Suprapubic skin (tissue), 4 donors: ENCODE results near the gene SYK. TPM values are rescaled to one million over a fixed set of nuclear protein-coding genes. Genes with fewer than 3 reads are reported as not detected.

Experiments
- DNase-seq, 2 donors: peaks; one replicate each; pipeline ENCODE4 v3.0.0-alpha.2; 2019; ENCODE audit warnings: low spot score in 2 of 2
- H3K27ac ChIP-seq: fragments of 200-600 bp; sonication (generic); one replicate; pipeline ENCODE4 v1.5.1; 2019
- H3K27me3 ChIP-seq: fragments of 200-600 bp; sonication (generic); one replicate; pipeline ENCODE4 v1.5.1; 2019
- H3K36me3 ChIP-seq: fragments of 200-600 bp; sonication (generic); one replicate; pipeline ENCODE4 v1.5.1; 2019
- H3K4me1 ChIP-seq: fragments of 200-600 bp; sonication (generic); one replicate; pipeline ENCODE4 v1.5.1; 2019
- H3K4me3 ChIP-seq: fragments of 200-600 bp; sonication (generic); one replicate; pipeline ENCODE4 v1.5.1; 2019; ENCODE audit warnings: mild to moderate bottlenecking
- H3K9me3 ChIP-seq: fragments of 200-600 bp; sonication (generic); one replicate; pipeline ENCODE4 v1.5.1; 2019
- CTCF ChIP-seq, 2 donors: fragments of 200-600 bp in 1 of 2; fragments of 450-650 bp in 1 of 2; sonication (generic) in 1 of 2; IDR thresholded peaks; one replicate each; pipeline ENCODE4 v1.5.1; 2016 to 2019; ENCODE audit warnings: antibody characterized with exemption in 2 of 2, mild to moderate bottlenecking in 1 of 2, moderate library complexity in 1 of 2
- EP300 ChIP-seq: sonication (generic); formaldehyde crosslinking; IDR thresholded peaks from one replicate; pipeline ENCODE4 v1.6.1; 2017; ENCODE audit warnings: antibody characterized with exemption
- POLR2A ChIP-seq, 2 donors: fragments of 450-650 bp; IDR thresholded peaks; one replicate each; pipeline ENCODE4 v1.6.1; 2017; ENCODE audit warnings: antibody characterized with exemption in 2 of 2, mild to moderate bottlenecking in 2 of 2, moderate library complexity in 2 of 2
- POLR2AphosphoS5 ChIP-seq, 3 donors: sonication (generic); formaldehyde crosslinking; IDR thresholded peaks; one replicate each; pipeline ENCODE4 v1.6.1; 2017; ENCODE audit warnings: antibody characterized with exemption in 3 of 3
- WGBS: methylation state at CpG from one replicate; pipeline ENCODE4 v1.1.5; 2018; 5-methylcytosine and 5-hydroxymethylcytosine counted together
- total RNA-seq, 4 donors: library from RNA; depleted of rRNA; stranded (reverse); fragments of >200 nt; gene quantifications; one replicate each; pipeline ENCODE4 v1.1.0, GENCODE V29; 2016

The SYK gene
- total RNA-seq, 4 donors from 2014 or later = 22.0 to 31.6 (median 25.0) TPM

DNA sequence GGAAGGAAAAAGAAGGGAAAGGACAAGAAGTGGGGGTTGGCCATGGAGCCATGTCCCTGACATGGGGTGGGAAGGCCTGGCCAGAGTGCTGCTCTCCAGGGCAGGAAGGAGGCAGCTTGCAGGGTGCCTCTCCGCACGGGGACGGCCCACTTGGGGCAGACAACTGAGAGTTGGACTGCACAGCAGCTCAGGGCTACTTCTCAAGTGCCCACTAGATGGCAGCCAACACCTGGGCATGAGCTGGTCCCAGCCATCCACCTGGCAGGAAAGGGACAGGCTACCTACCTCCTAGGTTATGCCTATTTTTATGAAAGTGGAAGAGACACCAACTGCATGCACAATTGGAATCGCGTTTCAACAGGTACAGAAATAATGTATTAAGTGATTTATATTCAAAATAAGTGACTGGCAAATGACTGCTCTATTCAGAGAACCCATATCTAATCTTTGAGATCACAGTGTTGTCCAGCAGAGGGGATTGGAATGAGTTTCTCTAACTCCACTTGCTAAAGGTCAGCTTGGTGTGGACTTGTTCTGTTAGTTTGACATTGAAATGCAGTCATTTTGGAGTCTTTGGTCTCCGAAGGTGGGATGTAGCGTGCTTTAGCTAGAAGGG lies 113.4 kb downstream of the SYK start:
- 10% methylated on average over 7 of the region's 7 CpGs for WGBS
- H3K4me3 ChIP-seq = no peak overlapping the region
- peaks cover 7% of the 10 kb centered on the region for H3K27me3 ChIP-seq
- no peaks in the 10 kb centered on the region for H3K9me3 ChIP-seq
- no peaks in the 10 kb centered on the region for H3K36me3 ChIP-seq
- peak; percentile 76 to 86 for DNase-seq
- H3K27ac ChIP-seq = no peak overlapping the region
- no peak for TF ChIP-seq POLR2AphosphoS5 (IDR thresholded peaks at IDR 0.05)
- TF ChIP-seq CTCF (IDR thresholded peaks at IDR 0.05) = peak; percentile 84 to 95
- TF ChIP-seq POLR2A (IDR thresholded peaks at IDR 0.05) = no peak
- no peak for TF ChIP-seq EP300
- H3K4me1 ChIP-seq = peaks cover 10% of the 10 kb centered on the region

DNA sequence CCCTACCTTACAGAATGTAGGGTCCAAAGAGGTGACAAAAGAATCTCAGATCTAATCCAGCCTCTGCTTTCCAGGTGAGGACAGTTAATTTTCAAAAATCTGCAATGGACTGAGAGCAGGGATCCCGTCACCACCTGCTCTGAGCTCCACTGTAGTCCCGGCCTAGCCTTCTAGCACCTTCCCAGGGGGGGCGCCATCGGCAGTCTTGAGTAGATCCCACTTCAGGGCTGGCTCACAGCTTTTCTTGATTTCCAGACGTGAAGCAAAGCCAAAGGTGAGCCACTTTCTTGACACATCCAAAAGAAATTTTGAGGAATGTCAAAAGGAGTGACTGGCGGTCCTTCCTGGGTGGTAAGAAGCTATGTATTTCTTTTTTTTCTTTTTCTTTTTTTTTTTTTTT lies 114.1 kb downstream of the SYK start:
- TF ChIP-seq POLR2A (IDR thresholded peaks at IDR 0.05) (no peak), CTCF (IDR thresholded peaks at IDR 0.05) (peak in 1 of 2 donors; percentile 14), POLR2AphosphoS5 (IDR thresholded peaks at IDR 0.05) (no peak), EP300 (no peak)
- Histone ChIP-seq H3K4me3 (no peak overlapping the region), H3K4me1 (peaks cover 17% of the 10 kb centered on the region), H3K9me3 (no peaks in the 10 kb centered on the region), H3K27me3 (peaks cover 7% of the 10 kb centered on the region), H3K27ac (no peak overlapping the region), H3K36me3 (no peaks in the 10 kb centered on the region)
- no peak for DNase-seq
- 74% methylated on average over 6 of the region's 6 CpGs for WGBS

DNA sequence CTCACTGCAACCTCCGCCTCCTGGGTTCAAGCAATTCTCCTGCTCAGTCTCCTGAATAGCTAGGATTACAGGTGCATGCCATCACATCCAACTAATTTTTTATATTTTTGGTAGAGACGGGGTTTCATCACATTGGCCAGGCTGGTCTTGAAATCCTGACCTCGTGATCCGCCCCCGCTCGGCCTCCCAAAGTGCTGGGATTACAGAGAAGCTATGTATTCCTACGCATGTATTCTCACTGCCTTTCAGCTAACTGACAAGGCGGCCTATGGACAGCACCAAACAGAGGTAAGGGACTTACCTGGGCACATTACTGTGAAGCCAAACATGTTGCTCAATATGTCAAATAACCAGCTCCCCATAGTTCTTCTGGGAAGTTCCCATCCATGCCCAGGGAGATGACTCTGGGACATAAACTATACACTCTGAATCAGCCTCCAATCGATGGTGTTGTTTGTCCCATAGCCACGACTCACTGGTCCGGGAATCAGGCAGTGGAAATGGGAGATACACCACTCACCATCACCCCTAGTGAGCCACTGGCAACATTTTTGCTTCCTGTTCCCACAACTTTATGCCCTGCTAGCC lies 114.6 kb downstream of the SYK start:
- WGBS = 84% methylated on average over 11 of the region's 11 CpGs
- TF ChIP-seq EP300 (no peak), CTCF (IDR thresholded peaks at IDR 0.05) (no peak), POLR2A (IDR thresholded peaks at IDR 0.05) (no peak)
- Histone ChIP-seq H3K4me3 (no peak overlapping the region), H3K36me3 (no peaks in the 10 kb centered on the region), H3K4me1 (peaks cover 23% of the 10 kb centered on the region), H3K27me3 (peaks cover 7% of the 10 kb centered on the region), H3K27ac (no peak overlapping the region), H3K9me3 (no peaks in the 10 kb centered on the region)
- DNase-seq = no peak

GRCh38 chr9:90919883-90920282 lies 118.3 kb downstream of the SYK start:
- no peak for TF ChIP-seq CTCF (IDR thresholded peaks at IDR 0.05)
- TF ChIP-seq EP300 = no peak
- TF ChIP-seq POLR2A (IDR thresholded peaks at IDR 0.05) = no peak
- TF ChIP-seq POLR2AphosphoS5 (IDR thresholded peaks at IDR 0.05) = no peak
- H3K4me3 ChIP-seq = no peak overlapping the region
- H3K27ac ChIP-seq = peak overlapping the region; percentile 42
- WGBS = 70% methylated on average over 10 of the region's 10 CpGs
- no peak for DNase-seq
- no peaks in the 10 kb centered on the region for H3K27me3 ChIP-seq
- no peaks in the 10 kb centered on the region for H3K36me3 ChIP-seq
- H3K4me1 ChIP-seq = peaks cover 28% of the 10 kb centered on the region
- H3K9me3 ChIP-seq = no peaks in the 10 kb centered on the region

DNA sequence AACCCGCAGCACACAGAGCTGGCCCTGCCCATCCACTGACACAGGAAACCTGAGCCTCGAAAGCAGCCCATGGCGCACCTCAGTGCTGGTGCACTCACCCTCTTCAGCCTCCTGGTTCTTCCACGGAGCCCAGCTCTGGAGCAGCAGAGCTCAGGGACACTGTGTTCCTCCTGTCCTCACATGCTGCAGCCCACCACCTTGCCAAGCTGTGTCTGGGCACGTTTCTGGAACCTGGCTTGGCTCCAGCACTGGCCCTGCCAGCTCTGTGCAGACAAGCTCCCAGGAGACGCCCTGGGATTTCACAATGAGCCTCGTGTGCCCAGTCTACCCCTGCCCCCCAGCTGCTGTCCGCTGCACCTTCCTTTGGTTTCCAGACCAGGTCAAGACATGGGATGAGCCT lies 119.5 kb downstream of the SYK start:
- peak overlapping the region; percentile 54 for H3K27ac ChIP-seq
- DNase-seq = no peak
- no peaks in the 10 kb centered on the region for H3K27me3 ChIP-seq
- H3K9me3 ChIP-seq = no peaks in the 10 kb centered on the region
- no peaks in the 10 kb centered on the region for H3K36me3 ChIP-seq
- peaks cover 28% of the 10 kb centered on the region for H3K4me1 ChIP-seq
- no peak overlapping the region for H3K4me3 ChIP-seq
- no peak for TF ChIP-seq POLR2A (IDR thresholded peaks at IDR 0.05)
- no peak for TF ChIP-seq CTCF (IDR thresholded peaks at IDR 0.05)
- TF ChIP-seq EP300 = peak; percentile 27
- TF ChIP-seq POLR2AphosphoS5 (IDR thresholded peaks at IDR 0.05) = peak in 2 of 3 donors; percentile 85 to 98
- 24% methylated on average over 8 of the region's 8 CpGs for WGBS
